HCT116 (cell line): ENCODE measurements around the gene FOXO3.

Experiments
- POLR2AphosphoS5 ChIP-seq: IDR thresholded peaks from 2 replicates; pipeline ENCODE4 v1.6.1; 2011; ENCODE audit warnings: mild to moderate bottlenecking, low read depth, low read length, moderate library complexity
- SP1 ChIP-seq: IDR thresholded peaks from 2 replicates; pipeline ENCODE4 v1.6.1; 2012; ENCODE audit warnings: low read depth
- TF ChIP-seq, protein P1 (sequence below): IDR thresholded peaks from 2 replicates; pipeline ENCODE4 v1.6.1; 2011; ENCODE audit warnings: mild to moderate bottlenecking, low read length, moderate library complexity; ENCODE audit not compliant: insufficient replicate concordance; ENCODE audit errors: extremely low read depth
- TF ChIP-seq, protein P2 (sequence below), 3 experiments: fragments of 200-600 bp in 1 of 3; sonication (generic) in 1 of 3; IDR thresholded peaks in 2 of 3; conservative IDR thresholded peaks in 1 of 3; 2 replicates each; pipeline ENCODE4 v1.5.1; 2012 to 2017; ENCODE audit warnings: low read depth in 2 of 3, low read length in 2 of 3, antibody characterized with exemption in 1 of 3, borderline replicate concordance in 1 of 3, control low read depth in 1 of 3, mild to moderate bottlenecking in 1 of 3, mixed read lengths in 1 of 3, mixed run types in 1 of 3, moderate library complexity in 1 of 3; ENCODE audit not compliant: insufficient read depth in 1 of 3

DNA sequence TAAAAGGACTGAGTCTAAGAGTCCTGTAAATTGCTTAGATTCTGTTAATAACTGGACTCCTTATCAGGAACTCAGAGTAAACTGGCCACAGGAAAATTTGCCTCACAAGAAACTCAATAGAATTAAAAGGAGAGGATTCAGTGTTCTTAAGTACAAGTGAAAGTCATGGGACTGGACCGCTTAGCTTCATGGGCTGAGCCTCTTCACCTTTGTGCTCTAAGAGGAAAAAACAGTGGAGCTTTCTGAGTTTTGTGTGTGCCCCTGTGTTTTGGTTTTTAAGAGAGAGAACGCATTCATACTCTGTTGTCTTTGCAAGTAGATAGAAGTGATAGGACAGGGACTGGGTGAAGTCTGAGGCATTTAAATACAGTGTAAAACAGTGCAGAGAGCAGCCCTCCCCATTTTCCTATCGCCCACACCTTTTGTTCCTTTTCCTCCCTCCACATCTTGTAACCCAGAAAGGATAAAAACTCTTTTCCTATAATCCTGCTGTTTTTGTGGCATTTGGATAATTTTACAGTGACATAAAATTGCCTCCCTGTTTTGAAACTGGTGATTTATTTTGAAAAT is 49.6 kb downstream of the FOXO3 start:
- no peak for TF ChIP-seq SP1
- TF ChIP-seq, protein P1, sequence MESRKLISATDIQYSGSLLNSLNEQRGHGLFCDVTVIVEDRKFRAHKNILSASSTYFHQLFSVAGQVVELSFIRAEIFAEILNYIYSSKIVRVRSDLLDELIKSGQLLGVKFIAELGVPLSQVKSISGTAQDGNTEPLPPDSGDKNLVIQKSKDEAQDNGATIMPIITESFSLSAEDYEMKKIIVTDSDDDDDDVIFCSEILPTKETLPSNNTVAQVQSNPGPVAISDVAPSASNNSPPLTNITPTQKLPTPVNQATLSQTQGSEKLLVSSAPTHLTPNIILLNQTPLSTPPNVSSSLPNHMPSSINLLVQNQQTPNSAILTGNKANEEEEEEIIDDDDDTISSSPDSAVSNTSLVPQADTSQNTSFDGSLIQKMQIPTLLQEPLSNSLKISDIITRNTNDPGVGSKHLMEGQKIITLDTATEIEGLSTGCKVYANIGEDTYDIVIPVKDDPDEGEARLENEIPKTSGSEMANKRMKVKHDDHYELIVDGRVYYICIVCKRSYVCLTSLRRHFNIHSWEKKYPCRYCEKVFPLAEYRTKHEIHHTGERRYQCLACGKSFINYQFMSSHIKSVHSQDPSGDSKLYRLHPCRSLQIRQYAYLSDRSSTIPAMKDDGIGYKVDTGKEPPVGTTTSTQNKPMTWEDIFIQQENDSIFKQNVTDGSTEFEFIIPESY = no peak
- TF ChIP-seq POLR2AphosphoS5 = no peak
- TF ChIP-seq, protein P2, sequence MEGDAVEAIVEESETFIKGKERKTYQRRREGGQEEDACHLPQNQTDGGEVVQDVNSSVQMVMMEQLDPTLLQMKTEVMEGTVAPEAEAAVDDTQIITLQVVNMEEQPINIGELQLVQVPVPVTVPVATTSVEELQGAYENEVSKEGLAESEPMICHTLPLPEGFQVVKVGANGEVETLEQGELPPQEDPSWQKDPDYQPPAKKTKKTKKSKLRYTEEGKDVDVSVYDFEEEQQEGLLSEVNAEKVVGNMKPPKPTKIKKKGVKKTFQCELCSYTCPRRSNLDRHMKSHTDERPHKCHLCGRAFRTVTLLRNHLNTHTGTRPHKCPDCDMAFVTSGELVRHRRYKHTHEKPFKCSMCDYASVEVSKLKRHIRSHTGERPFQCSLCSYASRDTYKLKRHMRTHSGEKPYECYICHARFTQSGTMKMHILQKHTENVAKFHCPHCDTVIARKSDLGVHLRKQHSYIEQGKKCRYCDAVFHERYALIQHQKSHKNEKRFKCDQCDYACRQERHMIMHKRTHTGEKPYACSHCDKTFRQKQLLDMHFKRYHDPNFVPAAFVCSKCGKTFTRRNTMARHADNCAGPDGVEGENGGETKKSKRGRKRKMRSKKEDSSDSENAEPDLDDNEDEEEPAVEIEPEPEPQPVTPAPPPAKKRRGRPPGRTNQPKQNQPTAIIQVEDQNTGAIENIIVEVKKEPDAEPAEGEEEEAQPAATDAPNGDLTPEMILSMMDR (IDR thresholded peaks at IDR 0.05 in 2 of 3, conservative IDR thresholded peaks at IDR 0.05 in 1 of 3; ENCODE audit: borderline replicate concordance in 1 of 3, insufficient read depth in 1 of 3, low read depth in 2 of 3, low read length in 2 of 3) = no peak
